T-helper 2 cell treated with Interferon-gamma antibody and Interleukin-4, amounts not matched to agents 100 ng/mL and 5 ng/mL, for 36 hours (primary cell): ENCODE results near the gene SERPIND1. TPM values are rescaled to one million over a fixed set of nuclear protein-coding genes. Genes with fewer than 3 reads are reported as not detected.

Experiments
- intact Hi-C: fragments of 100-400 bp; cut with micrococcal nuclease; formaldehyde crosslinking; loops from one replicate; pipeline ENCODE4 v1.15.1; 2023
- total RNA-seq: library from RNA; stranded (reverse); gene quantifications from 2 replicates; pipeline ENCODE4 v1.2.3, GENCODE V29; 2022

The SERPIND1 gene
- total RNA-seq, 1 donor from 2014 or later = not detected

DNA sequence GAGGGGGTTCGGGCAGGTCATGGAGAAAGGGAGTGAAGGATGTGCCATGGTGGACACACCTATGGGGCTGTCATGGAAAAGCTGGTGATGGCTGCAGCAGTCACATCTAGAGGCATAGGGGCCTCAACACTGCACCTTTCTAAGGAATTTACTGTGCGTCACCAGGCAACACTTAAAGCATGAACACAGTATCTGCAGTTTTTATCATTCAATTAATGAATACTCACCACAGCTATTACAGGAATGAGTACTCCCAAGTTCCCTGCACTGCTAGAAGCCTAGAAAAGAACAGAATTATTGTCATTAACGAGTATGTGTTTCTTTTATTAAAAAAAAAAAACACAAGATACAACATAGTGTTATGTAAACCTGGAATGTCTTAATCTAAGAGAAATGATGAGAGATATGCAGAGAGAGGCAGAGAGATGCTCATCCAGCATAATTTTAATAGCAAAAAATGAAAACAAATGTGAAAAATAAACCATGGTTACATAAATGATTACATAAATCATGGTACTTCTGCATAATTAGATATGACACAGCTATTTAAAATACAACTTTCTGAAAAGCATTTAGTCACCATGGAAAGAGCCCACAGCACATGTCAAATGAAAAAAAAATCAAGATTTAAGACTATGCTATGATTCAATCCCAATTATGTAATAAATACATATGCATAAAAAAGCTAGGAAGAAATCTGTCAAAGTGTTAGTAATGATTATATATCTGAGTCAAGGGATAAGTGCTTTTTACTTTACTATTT lies 19.2 kb downstream of the SERPIND1 start:
- intact Hi-C loops = no loop called here

DNA sequence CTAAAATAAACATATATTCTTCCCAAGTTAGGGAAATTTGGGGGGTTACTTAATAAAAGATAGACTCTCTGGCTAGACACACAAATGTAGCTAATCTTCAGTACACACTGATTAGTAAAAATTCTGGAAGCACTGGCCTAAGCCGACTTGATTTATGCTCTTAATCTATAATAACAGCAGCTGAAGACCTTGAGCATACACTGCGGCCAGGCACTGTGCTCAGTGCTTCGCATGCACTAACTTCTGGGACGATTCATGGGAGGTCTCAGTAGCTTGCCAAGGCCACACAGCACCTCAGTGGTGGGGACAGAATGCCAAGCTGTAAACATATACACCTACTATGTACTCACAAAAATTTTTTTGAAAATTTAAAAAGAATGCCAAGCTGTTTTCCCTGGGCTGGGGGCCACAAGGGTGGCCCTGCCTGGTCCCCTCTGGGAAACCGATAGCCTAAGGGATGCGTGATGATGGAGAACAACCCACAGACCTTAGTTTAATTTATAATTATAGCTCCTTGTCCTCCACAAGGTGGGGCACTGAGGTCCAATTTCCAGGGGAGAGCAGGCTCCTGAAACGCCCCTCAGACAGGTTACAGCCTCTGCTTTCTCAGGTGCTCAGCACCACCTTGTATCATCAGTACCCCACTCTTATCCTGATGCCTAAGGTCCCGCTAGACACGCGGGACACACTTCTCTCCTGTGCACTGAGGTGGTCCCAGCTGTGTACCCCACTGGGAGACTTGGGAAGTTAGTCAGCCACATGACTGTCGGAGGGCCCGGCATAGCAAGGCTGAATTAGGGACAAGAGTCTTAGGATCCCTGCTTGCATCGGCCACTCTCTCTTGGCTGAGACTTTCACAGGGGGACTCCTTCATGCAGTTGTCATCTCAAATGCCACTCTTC lies 20.1 kb downstream of the SERPIND1 start:
- intact Hi-C loops = no loop called here

DNA sequence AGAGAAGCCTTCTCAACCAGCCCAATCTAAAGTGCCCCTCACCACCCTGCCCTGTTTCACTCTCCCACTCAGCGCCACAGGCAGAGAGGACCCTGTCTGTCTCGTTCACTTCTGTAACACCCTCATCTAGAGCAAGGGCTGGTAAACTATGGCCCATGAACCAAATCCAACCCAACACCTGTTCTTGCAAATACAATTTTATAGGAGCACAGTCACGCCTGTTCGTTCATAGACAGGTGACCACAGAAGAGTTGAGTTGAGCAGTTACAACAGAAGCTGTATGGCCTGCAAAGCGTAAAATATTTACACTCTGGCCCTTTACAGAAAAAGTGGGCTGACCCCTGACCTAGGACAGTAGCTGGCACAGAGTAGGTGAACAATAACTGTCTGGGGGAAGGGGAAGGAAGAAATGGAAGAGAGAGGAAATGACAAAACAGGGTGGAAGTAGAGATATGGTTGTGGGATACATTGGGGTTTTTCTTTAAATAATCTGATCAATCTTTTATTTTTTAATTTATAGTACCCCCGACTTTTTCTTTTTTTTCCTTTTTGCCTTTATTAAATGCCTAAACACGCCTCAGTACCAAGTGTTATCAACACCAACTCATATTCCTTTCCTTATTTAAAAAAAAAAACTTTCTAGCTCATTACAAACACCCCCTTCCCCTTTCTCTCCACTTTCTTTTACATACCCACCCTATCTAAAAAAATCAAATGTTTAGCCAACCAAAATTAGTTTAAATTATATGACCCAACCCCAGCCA lies 20.9 kb downstream of the SERPIND1 start:
- intact Hi-C loops = no loop called here

DNA sequence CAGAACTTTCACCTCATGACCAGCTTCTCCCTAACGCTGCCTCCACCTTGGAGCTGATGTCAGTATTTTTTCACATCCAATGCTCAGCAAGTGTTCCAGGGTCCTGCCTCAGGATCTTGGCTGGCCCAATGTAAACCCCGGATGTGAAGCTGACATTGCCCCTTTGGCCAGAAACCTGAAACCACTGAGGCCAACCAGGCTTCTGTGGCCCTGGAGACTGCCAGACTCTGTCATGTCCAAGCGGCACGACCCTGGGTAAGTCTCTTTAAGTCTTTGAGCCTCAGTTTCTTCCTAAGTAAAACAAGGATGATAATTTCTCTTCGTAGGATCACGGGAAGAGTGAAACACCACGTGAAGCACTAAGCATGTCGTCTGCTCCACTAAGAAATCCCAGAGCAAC lies 22.8 kb downstream of the SERPIND1 start:
- intact Hi-C loops = no loop called here

DNA sequence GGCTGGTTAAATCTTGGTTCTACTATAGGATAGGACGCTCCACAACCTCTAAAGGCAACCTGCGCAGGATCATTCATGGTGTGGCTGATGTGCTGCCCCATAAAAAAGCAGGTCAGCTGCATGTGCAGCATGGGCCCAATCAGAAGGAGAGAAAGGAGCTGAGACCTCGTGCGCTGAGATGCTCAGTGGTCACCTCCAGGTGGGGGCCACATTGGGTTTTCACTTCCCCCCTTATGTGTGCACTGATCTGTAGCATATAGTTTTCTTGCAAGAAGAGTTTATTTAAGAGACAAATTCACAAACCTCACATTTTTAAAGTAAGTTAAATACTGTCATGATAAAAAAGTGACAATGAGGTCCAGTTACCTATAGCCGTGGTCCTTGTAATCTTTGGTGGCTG lies 24.3 kb downstream of the SERPIND1 start:
- intact Hi-C loops = no loop called here

DNA sequence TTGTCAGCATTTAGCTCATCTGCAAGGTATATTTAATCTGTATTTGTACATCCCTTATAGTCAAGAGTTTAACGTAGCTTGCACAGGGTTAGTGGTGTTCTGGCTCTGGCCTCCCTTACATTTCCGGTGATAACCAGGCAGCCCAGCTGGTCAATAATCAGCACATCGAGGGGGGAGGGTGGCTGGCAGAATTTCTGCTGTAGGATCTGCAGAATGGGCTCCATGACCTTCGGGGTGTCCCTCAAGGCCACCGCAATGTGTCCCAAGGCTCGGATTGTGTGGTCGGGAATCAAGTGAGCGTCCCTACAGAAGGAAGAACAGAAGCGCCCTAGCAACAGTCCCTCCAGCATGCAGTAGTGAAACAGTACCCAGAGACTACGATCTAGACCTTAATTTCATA lies 25.1 kb downstream of the SERPIND1 start:
- intact Hi-C loops = no loop called here

DNA sequence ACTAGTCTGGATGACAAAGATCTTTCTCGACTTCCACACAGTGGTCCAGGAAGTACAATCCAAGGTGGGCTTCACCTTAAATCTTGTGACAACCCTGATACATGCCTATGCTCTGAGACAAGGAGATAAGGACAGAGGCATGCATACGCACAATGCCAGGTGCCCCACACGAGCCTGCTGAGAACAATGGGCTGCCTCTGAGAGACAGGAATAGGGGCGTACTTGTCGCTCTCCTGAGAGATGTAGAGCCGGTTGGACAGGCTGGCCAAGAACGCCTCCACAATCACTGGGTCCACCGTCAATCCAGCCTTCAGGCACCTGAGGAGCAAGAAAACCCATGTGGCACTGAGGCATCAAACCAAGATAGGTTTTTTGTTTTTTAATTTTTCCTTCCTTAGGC lies 25.5 kb downstream of the SERPIND1 start:
- intact Hi-C loops = no loop called here

DNA sequence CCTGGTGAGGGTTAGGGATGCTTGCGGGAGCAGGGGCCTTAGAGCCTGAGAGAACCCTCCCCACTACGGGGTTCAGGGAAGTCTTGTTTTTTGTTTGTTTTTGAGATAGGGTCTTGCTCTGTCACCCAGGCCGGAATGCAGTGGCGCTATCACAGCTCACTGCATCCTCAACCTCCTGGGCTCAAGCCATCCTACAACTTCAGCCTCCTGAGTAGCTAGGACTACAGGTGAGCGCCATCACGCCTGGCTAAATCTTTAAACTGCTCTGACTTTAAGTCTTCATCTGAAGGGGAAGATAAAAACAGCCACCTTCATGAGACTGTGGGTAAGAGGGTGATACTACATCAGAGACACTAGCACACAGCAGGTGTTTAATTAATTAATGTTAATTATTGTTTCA lies 28.5 kb downstream of the SERPIND1 start:
- intact Hi-C loops = no loop called here

DNA sequence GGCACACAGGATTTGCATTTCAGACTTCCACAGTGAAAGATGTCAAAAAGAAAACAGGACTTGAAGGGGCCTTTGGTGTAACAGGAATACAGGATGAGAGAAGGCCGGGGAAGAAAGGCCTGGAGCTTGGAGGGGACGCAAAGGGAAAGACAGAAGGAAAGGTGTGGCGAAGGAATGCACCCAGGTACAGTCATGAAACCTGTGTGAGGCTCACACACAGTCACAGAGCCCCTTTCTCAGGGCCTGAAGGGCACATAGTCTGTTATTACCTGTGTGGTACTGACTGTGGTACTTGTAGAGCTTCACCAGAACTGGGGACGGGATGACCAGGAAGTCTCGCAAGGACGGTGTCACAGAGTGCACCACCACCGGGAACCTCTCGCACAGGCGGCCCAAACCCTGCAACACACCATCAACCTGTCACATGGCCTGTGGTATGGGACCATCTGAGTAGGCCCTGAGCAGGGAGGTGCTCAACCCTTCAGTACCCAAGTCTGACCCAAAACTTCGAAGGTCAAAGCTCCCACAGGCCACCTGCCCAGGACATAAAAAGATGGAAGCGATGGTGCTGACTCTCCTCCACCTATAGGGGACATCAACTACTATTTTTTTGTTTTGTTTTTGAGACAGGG lies 29.1 kb downstream of the SERPIND1 start:
- intact Hi-C loops = no loop called here

DNA sequence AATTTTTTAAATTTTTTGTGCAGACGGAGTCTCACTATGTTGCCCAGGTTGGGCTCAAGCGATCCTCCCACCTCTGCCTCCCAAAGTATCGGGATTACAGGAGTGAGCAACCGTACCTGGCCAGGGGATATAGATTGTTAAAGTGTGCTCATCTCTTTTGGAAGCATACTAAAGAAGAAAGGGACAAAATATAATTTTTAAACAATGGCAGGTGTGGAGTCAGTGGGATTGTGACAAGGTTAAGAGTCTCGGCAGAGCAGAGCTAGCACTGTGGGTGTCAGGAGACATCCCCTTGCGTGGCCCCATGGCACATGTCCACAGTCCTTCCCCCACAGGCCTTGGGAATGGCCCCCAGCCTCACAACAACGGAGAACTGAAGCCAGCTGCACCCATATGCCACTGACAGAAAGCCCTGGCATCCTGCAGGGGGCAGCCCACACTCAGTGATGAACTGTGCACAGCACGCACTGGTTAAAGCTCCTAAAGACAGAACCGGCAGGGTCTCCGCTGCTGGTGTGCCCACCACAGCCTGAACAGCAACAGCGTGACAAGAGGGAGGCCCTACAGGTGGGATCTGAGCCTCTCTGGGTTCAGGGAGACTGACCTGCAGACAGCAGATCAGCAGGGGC lies 29.9 kb downstream of the SERPIND1 start:
- intact Hi-C loops = no loop called here

DNA sequence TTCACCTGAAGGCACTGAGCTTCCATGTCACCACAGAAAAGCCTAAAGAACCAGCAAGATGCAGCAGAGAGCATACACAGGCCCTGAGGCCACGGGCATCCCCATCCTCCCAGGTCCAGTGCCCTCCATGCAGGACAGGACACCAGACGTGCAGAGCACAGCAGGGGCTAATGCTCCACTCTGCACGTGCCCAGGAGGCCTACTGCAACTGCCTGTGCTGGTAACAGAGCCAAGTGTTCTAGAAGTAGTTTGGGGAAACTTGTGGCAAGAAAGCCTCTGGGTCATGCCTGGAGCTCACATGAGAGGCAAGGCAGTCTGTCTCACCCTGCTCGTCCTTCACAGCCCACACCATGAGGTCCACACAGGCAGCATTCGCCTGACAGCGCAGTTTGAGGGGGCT lies 30.7 kb downstream of the SERPIND1 start:
- intact Hi-C loops = no loop called here

DNA sequence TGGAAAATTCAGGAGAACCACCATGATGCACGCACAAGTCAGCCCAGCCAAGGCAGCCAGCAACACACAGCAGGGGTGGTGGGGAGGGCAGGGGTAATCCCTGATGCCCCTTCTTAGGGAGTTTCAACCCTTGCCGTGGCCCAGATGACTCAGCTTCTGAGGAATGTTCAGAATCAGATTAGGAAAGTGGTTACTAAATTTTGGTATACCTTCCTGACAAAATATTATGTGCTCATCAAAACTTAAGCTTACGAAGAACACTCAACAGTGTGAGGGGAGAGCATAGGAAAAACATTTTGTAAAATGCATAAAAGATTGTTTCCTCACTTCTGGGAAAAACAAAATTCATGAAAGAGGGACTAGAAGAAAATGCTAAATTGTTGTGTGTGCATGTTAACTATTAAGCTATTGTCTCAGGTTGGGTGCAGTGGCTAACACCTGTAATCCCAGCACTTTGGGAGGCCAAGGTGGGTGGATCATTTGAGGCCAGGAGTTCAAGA lies 32.1 kb downstream of the SERPIND1 start:
- intact Hi-C loops = no loop called here

DNA sequence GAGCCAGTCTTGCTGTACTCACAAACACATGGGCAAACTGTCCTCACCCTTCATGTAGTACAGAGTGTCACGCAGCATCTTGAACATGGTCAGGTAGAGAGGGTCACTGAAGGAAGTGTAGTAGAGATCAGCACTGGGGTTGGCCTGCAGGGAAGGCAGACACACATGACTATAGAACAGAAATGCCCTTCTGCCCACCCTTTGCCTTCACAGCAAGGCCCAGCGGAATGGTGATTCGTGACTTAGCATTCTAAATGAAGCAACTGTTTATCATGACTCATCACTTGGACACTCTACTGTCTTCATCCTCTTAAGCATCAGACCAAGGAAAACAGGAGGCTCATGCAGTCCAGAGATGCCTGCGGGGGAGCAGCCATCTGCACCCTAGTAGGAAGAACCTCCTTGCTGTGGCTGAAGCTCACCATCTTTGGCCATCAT lies 33.4 kb downstream of the SERPIND1 start:
- intact Hi-C loops = no loop called here

DNA sequence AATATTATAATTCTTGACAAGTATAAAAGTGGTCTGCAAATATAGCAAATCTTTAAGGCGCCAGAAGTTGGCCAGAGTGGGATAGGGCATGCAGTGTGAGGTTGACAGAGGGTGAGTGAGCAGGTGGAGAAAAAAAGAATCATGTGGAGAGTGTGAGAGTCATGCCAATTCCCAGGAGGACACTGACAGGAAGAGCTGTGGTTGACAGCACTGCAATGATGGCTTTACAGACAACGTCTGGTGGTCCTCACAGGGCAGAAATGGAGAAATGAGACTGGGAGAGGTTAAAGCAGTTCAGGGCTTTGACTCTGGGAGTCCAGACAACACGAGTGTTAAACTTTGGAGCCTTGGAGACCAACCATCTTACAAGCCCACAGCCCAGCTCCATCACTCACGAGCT lies 34.9 kb downstream of the SERPIND1 start:
- intact Hi-C loops = no loop called here

DNA sequence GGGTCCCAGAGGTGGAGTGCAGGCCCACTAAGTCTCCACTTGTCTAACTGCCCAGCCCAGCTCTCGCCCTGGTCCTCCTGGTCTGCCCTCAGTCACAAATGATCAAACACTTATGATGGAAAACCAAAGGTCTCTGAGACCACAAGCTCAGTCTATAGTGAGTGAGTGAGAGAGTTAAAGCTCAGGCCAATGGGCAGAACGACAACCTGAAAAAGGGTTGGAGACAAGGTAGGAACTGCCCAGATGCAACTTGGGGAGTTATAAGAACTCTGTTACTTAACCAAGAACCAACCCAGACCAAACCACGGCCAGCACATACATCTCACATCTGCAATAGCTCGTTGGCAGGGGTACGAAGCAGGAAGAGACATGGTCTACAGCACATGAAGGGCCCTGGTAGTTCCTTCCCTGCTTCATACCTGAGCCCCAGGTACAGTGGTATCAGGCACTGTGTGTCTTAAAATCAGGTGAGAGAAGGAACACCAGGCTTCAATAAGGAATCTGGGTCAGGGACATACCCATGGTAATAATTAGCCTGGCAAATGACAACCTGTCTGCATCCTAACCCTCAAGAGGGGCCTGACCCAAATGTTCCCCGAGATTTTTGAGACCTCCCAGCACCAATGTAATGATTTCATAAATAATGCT lies 35.7 kb downstream of the SERPIND1 start:
- intact Hi-C loops = no loop called here

DNA sequence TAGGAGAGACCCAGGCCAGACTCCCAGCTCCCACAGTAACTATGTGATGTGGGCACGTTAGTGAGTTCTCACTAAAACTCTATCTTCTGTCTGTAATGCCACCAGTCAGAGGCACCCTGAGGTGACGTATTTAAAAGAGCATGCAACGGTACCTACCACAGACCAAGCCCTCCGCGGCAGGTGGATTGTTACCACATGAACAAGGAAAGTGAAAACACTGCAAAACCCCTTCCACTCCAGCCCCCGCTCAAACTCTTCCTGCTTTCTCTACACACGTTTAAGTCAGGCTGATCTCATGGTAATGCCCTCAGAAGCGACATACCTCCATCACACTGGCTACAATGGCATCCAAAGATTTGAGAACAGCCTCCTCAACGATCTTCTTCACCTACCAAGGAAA lies 36.7 kb downstream of the SERPIND1 start:
- intact Hi-C loops = no loop called here

DNA sequence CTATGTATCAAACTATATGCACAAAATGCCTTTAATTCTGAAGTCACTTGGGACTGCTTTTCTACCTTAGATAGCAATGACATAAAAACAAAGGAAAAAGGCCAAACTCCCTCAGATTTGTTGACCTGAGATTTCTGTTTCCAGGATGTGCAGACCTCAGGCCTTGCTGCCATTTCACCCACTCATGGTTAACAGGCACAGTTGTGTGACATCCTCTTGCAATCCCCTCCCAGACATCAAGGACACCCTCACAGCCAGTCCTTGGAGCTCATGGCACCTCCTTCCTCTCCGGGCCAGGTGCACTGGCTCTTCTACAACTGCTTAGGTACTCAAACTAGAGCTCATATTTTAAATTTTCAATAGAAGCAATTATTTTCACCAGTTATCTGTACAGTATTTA lies 37.3 kb downstream of the SERPIND1 start:
- intact Hi-C loops = no loop called here

DNA sequence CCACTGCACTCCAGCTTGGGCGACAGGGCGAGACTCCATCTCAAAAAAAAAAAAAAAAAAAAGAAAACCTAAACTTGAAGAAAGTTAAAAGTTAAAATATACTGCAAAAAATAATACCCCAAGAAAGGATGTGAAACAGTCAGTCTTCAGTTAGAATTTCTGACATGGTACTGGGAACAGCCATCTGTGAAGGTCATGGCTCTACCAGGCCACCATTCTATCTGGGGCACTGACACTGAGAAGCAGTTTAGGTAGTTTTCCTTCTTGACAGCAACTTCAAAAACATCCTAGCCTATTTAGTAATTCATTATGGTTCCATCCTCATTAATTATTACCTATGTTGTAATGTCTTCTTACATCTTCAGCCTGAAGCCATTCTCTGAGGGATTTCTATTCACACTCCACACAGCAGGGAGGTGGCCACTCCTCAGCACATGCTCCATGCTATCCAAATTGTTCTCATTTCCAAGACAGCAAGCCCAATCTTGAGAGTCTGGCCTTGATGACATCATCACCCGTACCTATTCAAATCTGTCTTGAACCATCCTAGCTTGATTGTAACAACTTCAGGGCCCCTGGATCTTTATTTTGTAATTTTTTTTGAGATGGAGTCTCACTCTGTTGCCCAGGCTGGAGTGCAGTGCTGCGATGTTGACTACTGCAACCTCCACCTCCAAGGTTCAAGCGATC lies 38.2 kb downstream of the SERPIND1 start:
- intact Hi-C loops = no loop called here

DNA sequence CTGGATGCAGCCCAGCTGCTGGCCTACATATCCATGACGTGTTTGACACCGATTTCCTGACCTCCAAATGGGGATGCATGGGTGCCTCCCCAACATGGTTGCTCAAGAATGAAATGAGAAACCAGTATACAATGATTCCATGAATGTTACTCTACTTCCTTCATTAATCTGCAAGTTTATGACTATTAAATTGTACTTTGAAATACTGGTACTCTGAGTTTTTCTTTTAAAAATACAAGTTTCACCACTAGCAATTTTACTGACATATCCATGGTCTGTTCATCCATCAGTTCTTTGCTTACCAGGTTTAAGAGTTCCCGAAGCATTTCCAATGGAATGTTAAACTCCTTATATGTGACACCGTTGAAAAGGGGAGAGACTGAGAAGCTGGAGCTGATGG lies 39.1 kb downstream of the SERPIND1 start:
- intact Hi-C loops = no loop called here
